HG03135 (cell line): ENCODE results near the gene LHX4.

Source experiments
- ATAC-seq: cut with Tn5 transposase; IDR thresholded peaks from one replicate; pipeline ENCODE4 v1.9.1; 2021; ENCODE audit warnings: mild to moderate bottlenecking, moderate library complexity; ENCODE audit not compliant: unreplicated experiment

Gene LHX4

GRCh38 chr1:180270530-180271271 is 40.6 kb downstream of the LHX4 start:
- ATAC-seq: no peak

GRCh38 chr1:180271272-180272255 is 41.5 kb downstream of the LHX4 start:
- ATAC-seq: no peak

GRCh38 chr1:180272395-180272794 is 42.3 kb downstream of the LHX4 start:
- no peak for ATAC-seq

GRCh38 chr1:180273066-180273465 is 43.0 kb downstream of the LHX4 start:
- ATAC-seq: no peak

GRCh38 chr1:180274221-180274620 is 44.2 kb downstream of the LHX4 start:
- ATAC-seq: no peak

GRCh38 chr1:180275726-180276125 is 45.7 kb downstream of the LHX4 start:
- ATAC-seq: no peak

GRCh38 chr1:180277476-180278193 is 47.6 kb downstream of the LHX4 start:
- ATAC-seq: no peak

- ATAC-seq: no peak
Measured at GRCh38 chr1:180278194-180278515, 48.1 kb downstream of the LHX4 start.

- no peak for ATAC-seq
Measured at GRCh38 chr1:180278596-180279395, 48.7 kb downstream of the LHX4 start.

- no peak for ATAC-seq
Measured at GRCh38 chr1:180279651-180280050, 49.6 kb downstream of the LHX4 start.

GRCh38 chr1:180280617-180281016 is 50.6 kb downstream of the LHX4 start:
- no peak for ATAC-seq

- no peak for ATAC-seq
Measured at GRCh38 chr1:180281490-180281889, 51.4 kb downstream of the LHX4 start.

- no peak for ATAC-seq
Measured at GRCh38 chr1:180282401-180283044, 52.5 kb downstream of the LHX4 start.

GRCh38 chr1:180283098-180283497 is 53.0 kb downstream of the LHX4 start:
- ATAC-seq: no peak

GRCh38 chr1:180286417-180286816 is 56.4 kb downstream of the LHX4 start:
- ATAC-seq: no peak

- no peak for ATAC-seq
Measured at GRCh38 chr1:180287988-180288705, 58.1 kb downstream of the LHX4 start.

GRCh38 chr1:180288940-180289339 is 58.9 kb downstream of the LHX4 start:
- ATAC-seq: no peak

GRCh38 chr1:180290265-180291001 is 60.4 kb downstream of the LHX4 start:
- no peak for ATAC-seq

- ATAC-seq: no peak
Measured at GRCh38 chr1:180291004-180291403, 60.9 kb downstream of the LHX4 start.
